Measurements from ENCODE around the gene SPINT1.
"Not testable (repeated sequence)": the region's sequence is repeated elsewhere in the genome, so short reads cannot be mapped to it uniquely, and the experiment has no call there.

The SPINT1 gene

GRCh38 chr15:40859206-40859851, 15.5 kb downstream of the SPINT1 start:
- DNase-seq (ENCODE audit: low read depth): peak; percentile 80

- DNase-seq (ENCODE audit: low read depth): not testable (repeated sequence)
These were observed 17.3 kb downstream of the SPINT1 start for GRCh38 chr15:40861147-40861546.

DNA sequence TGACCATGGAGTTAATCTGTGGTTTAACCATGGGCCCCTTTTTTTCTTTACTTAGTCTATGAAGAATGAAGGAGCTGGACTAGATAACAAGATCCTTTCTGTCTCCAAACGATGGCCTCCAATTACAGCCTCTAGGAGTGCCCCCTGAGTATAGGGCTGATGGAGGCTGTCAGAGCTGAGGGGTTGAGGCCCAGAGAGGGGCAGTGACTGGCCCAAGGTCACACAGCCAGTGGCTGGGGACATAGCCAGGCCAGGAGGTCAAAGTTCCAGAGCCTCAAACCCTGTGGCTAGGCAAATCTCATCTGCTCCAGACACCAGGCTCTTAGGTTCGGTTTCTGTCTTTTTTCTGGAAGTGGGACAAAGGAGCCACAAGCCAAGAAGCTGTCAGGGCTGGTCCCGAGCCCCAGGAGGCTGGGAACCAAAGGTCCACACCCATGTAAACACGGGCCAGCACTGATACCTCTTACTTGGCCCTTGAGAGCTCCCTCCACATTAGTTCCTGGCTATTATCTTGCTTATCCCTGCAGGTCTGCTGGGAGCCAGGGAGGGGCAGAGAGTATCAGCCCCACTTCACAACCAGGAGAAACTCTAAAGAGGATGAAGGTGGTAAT, 19.9 kb downstream of the SPINT1 start:
- no peak for DNase-seq (ENCODE audit: low read depth)

DNA sequence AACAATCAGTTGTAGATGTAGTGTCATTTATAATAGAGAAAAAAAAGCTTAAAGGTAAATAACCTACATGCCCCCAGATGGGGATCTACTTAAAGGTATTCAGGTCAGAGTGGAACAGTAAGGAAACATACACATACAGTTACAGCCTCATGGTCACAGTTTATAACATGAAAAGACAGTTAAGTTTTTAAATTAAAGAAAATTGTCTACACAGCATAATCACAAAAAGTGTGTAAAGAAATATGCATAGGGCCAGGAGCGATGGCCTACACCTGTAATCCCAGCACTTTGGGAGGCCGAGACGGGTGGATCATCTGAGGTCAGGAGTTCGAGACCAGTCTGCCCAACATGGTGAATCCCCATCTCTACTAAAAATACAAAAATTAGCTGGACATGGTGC, 23.4 kb downstream of the SPINT1 start:
- DNase-seq (ENCODE audit: low read depth): no peak

DNA sequence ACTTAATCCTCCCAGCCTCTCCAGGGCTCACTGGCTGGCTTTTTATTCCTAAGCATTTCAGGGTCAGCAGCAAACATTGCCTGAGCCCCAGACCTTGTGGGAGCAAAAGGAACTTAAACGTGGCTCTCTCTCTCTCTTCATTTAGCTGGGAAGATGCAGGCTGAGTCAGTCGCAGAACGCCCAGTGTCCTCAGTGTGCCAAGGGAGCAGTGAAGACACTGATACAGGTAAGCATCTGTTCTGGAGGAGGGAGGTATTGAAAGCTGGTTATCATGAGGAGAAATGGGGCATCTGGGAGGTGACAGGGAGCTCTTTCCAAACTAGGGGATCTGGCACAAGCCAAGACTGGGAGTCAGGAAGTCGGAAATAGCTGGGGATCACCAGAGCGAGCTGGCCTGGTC, 25.8 kb downstream of the SPINT1 start:
- DNase-seq (ENCODE audit: low read depth): no peak

- DNase-seq (ENCODE audit: low read depth): no peak
These were observed 26.9 kb downstream of the SPINT1 start for GRCh38 chr15:40870716-40871115.

GRCh38 chr15:40871749-40872617, 28.1 kb downstream of the SPINT1 start:
- DNase-seq (ENCODE audit: low read depth): no peak

GRCh38 chr15:40872791-40873693, 29.2 kb downstream of the SPINT1 start:
- no peak for DNase-seq (ENCODE audit: low read depth)

DNA sequence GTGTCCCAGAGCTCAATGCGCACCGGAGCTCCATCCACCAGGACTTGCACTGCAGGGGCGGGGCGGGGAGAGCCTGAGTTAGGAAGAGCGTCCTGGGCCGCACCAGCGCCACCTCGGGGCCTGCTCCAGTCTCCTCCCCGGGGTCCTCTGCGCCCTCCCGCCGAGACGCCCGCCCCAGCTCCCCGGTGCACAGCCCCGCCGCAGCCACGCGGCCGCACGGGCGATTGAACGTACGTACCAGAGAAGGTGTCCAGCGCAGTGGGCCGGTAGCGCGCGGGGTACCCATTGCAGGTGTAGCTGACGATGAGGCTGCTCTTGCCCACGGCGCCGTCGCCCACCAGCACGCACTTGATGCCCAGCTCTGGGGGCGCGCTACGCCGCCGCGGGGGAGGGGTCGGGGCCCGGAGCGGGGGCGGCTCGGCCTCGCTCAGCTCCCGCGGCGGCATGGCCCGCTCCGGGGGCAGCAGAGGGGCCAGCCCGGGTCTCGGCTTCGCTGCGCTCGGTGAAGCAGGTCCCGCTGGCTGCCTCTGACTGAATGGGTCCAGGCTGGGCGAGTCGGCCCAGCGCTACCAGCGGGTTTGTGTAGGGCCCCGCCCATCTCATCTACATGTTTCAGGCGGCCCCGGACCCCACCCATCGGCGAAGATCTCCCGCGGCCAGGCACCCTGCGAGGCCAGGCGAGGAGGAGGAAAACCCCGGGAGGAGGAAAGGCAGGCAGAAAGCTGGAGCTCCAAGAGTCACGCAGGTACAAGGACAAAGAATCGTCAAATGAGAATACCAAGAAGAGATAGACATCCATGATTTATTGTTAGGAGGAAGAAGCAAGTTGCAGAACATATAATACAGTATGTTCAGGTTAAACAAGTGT, 30.1 kb downstream of the SPINT1 start, which contains the start of gene RHOV:
RHOV (minus strand) TSS at position 541 of the 868 bp plus-strand sequence; CDS start at position 446, 95 bp downstream.
- peak; percentile 48 for DNase-seq (ENCODE audit: low read depth)

DNA sequence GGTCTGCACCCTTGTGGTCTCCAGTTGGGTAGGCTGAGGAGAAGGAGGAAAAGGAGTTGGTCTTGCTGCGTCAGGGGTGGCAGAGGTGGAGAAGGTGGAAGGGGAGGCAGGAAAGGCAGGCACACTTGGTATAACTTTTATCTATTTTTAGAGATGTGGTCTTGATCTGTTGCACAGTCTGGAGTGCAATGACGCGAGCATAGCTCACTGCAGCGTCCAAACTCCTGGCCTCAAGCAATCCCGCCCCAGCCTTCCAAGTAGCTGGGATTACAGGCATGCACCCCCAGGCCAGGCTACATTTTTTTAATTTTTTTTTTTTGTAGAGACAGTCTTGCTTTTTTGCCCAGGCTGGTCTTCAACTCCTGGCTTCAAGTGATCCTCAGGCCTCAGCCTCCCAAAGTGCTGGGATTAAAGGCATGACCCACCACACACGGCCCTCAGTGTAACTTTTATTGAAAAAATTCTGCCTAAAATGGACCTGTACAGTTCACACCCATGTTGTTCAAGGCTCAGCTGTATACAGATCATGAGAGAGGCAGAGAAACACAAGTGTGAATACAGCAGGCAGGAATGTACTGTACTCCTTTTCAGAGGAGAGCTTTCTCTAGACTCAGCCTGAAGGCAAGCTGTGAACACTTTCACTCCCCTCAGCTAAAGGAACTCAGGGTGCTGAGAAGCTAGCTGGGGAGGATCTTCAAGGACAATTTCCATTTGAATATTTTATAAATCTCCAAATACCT, 32.3 kb downstream of the SPINT1 start:
- no peak for DNase-seq (ENCODE audit: low read depth)

- no peak for DNase-seq (ENCODE audit: low read depth)
These were observed 33.8 kb downstream of the SPINT1 start for GRCh38 chr15:40877694-40878093.

DNA sequence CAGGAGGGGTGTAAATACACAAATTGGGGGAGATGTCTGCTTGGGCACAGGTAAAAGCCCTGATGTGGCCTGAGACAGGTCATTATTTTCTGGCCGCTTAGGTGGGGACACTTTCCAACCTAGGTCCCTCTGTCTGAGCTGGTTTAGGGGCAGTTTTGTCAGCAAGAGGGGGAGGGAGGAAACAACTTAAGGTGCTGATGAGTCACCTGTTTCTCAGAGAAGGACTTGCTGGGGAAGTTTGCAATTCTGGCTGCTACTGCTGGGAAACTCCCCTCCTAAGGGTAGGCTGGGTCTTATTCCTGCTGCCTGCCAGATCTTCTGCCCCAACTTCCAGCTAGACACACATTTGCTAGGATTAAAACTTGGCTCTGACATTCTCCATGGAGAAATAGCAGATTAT, 34.9 kb downstream of the SPINT1 start:
- no peak for DNase-seq (ENCODE audit: low read depth)

DNA sequence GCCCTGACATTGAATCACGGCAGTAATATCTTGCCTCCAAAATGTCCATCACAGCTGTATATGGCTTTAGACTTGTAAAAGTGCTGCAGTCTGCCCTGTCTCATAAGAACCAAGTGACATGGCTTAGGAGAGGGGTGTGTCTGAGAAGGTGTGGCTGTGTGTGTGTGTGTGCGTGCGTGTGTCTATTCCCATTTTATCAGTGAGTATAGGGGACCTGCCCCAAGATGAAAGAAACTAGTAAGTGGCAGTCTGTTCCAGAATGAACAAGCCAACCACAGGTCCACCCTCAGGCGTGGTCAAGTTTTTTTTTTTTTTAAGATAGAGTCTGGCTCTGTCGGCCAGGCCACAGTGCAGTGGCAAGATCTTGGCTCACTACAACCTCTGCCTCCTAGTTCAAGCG, 35.8 kb downstream of the SPINT1 start:
- DNase-seq (ENCODE audit: low read depth): no peak

GRCh38 chr15:40881351-40881750, 37.5 kb downstream of the SPINT1 start:
- no peak for DNase-seq (ENCODE audit: low read depth)

- DNase-seq (ENCODE audit: low read depth): no peak
These were observed 42.7 kb downstream of the SPINT1 start for GRCh38 chr15:40886586-40886985.

- DNase-seq (ENCODE audit: low read depth): no peak
These were observed 45.3 kb downstream of the SPINT1 start for GRCh38 chr15:40889112-40889511.

GRCh38 chr15:40891138-40891537, 47.3 kb downstream of the SPINT1 start:
- DNase-seq (ENCODE audit: low read depth): no peak

GRCh38 chr15:40891810-40892446, 48.1 kb downstream of the SPINT1 start:
- DNase-seq (ENCODE audit: low read depth): no peak

DNA sequence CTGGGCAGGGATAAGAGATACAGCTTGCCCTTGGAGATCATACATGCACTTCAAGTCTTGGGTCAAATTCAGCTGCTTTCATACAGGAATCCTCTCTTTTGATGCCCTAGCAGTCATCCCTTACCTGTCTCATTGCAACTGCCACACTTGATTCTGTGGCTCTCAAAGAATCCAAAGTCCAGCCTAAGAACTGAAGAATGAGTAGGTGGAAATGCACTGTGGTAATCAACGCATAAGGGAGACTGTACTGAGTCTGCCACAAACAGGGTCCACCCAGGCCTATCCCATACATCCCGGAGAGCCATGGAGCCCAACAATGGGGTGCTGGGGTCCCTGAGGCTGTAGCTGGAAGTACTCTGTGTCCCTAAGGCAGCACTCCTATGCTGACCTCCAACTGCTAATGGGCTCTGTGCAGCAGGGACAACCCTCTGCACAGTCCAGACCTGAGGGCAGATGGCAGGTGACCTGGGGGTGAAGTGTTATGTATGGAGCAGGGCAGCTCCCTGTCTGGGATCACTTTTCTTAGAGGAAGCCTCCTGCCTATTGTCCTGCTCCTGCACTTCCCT, 48.7 kb downstream of the SPINT1 start:
- DNase-seq (ENCODE audit: low read depth): no peak

All from activated T-cell treated with anti-CD3 and anti-CD28 coated beads for 48 hours (primary cell).